ENCODE data around the gene PCNA. TPM values are rescaled to one million over a fixed set of nuclear protein-coding genes. Genes with fewer than 3 reads are reported as not detected.
"Not testable (repeated sequence)": the region's sequence is repeated elsewhere in the genome, so short reads cannot be mapped to it uniquely, and the experiment has no call there.

The PCNA gene
- total RNA-seq, 1 experiment from 2014 or later = 397 TPM

DNA sequence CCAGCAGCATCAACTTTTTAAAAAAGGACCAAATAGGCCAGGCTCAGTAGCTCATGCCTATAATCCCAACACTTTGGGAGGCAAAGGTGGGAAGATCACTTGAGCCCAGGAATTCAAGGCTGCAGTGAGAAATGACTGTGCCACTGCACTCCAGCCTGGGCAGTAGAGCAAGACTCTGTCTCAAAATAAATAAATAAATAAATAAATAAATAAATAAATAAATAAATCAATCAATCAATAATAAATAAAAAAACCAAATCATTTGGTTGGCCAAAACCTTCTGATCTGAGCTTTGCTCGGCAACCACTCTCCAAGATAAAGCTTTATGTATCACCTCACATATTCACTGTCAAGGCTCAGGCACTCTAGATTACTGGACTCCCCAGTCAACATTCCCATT, 20.7 kb downstream of the PCNA start:
- not testable (repeated sequence) for DNase-seq (ENCODE audit: low read depth)

DNA sequence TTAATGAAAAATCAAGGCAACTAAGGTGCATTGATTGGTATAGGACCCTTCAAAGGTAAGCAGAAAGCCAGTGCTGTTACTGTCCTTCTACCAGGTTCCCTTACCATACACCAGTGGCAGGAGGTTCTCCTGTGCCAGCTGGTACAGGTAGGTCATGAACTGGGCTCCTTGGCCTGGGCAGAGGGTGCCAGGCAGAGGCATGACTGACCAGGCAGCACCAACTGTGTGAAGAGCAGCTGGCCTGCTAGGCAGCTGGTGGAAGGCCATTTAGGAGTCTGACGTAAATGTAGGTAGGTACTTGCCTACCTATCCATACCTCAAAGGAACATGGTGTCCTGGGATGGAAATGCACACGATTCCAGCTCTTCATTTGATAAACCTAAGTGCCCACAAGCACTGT, 23.3 kb downstream of the PCNA start:
- no peak for DNase-seq (ENCODE audit: low read depth)

DNA sequence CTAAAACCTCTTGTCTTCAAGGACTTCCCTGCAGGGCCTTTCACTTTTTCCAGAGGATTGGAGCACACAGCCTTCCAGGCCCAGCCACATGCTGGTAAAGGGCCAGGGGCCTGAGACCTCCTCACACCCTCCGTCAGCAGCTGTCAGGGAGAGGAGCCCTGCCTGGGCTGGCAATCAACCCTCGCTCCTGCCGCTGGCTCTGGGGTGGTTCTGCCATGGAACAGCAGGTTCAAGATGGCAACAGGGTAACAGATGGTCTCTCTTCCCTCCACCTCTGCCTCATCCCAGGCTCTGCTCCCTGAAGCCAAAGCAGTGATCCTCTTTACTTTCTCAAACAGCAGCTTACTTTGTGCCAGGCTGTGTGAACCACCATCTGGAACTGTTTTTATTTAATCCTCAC, 23.8 kb downstream of the PCNA start:
- no peak for DNase-seq (ENCODE audit: low read depth)

DNA sequence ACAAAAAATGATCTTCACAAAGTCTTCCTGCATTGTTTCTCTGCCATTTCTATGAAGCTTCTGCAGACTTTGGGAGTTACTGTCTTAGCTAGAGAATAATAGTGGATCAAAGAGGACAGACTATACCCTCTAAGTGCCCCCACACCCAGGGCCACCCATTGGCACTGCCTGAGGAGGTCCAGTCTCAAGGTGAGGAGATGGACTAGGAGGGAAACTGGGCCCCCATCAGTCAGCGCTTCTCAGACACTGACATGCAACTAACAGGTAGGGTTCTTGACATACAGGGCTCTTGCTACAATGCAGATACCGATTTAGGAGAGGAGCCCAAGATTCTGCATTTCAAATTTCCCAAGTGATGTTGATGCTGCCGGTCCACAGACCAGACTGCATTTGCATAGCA, 24.3 kb downstream of the PCNA start:
- DNase-seq (ENCODE audit: low read depth) = no peak

DNA sequence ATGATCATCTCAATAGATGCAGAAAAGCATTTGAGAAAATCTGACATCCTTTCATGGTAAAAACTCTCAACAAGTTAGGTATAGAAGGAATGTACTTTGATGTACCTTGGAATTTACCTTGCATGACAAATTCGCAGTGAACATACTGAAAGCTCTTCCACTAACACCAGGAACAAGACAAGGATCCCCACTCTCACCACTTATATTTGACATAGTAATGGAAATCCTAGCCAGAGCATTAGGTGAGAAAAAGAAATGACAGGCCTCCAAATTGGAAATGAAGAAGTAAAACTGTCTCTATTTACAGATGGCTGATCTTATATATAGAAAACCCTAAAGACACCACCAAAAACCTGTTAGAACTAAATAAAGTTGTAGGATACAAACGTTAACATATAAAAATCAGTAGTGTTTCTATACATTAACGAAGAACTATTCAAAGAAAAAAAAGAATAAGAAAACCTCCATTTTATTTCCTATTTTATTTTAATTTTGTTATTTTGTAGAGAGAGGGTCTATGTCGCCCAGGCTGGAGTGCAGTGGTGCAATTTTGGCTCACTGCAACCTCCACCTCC, 26.9 kb downstream of the PCNA start:
- DNase-seq (ENCODE audit: low read depth) = no peak

DNA sequence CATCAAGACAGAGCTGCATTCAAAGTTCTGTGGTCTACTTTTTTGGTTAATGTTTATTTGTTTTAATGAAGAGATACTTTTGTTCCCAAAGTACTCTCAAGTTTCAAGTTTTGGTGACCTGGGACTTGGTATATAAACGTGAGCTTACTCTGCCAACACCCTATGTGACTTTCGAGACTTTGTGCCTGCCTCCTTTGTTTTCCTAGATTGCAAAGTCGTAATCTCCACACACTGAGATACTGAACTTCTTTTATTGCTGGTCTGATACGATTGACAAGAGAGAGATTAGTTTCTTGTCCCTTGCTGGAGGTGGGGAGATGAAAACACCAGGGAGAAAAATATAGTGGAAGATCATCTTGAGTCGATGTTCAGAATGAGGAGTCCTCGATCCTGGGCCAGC, 27.9 kb downstream of the PCNA start:
- DNase-seq (ENCODE audit: low read depth) = no peak

GRCh38 chr20:5090191-5090590, 29.6 kb downstream of the PCNA start:
- no peak for DNase-seq (ENCODE audit: low read depth)

- no peak for DNase-seq (ENCODE audit: low read depth)
Measured at GRCh38 chr20:5088688-5089087, 31.1 kb downstream of the PCNA start.

GRCh38 chr20:5085380-5085779, 34.4 kb downstream of the PCNA start:
- DNase-seq (ENCODE audit: low read depth) = no peak

DNA sequence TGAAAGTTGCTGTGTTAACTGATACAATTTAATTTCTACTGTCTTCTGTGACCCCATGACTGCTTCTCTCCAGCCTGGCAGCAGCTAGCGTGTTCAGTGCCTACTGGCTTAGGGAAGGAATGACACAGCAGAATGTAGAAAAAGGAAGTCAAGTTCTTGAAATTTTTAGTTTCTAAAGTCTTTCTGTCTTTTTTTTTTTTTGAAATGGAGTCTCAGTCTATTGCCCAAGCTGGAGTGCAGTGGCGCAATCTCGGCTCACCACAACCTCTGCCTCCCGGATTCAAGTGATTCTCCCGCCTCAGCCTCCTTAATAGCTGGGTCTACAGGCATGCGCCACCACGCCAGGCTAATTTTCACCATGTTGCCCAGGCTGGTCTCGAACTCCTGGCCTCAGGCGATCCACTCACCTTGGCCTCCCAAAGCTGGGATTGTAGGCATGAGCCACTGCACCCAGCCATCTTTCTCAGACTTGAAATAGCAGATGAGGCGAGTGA, 39.3 kb downstream of the PCNA start:
- peak; percentile 50 for DNase-seq (ENCODE audit: low read depth)

DNA sequence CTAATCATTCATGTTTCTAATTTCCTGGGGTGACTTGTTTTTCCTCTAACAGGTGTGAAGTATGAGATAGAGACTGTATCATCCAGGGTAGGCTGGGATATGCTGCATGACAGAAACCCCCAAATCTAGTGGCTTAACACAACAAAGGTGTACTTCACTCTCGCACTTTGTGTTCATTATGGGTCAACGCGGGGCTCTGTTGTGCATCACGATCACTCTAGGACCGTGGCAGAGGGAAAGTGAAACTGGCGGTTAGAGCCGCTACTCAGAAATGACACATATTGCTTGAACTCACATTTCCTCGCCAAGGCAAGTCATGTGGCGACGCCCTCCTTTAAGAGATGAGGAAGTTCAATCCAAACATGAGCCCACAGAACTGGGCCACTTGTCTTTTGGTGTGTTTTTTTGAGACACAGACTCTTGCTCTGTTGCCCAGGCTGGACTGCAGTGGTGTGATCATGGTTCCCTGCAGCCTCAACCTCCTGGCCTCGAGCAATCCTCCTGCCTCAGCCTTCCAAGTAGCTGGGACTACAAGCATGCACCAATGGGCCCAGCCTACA, 41.3 kb downstream of the PCNA start:
- DNase-seq (ENCODE audit: low read depth) = no peak

DNA sequence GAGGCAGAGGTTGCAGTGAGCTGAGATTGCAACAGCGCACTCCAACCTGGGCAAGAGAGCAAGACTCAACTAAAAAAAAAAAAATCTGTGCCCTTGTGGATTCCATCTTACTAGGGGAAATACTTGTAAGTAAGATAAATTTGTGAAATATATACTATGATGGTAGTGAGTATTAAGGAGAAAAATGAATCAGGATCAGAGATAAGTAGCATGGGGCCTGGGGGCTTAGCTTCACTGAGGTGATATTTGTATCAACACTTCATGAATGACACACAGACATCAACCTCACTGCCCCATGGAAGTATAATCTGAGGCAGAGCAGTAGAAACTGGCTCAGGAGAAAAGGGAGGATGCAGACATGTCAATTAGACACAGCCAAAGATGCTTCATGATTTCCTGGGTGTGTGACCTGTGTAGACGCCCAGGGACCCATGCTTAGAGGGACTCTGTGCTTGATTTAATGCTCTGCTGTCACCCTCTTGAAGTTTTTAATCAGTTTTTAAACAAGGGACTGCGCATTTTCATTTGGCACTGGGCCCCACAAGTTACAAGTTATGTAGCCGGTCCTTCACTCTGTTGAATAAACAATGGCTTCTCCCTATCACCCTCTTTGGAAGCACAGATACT, 41.9 kb downstream of the PCNA start:
- no peak for DNase-seq (ENCODE audit: low read depth)

GRCh38 chr20:5076913-5077312, 42.8 kb downstream of the PCNA start:
- DNase-seq (ENCODE audit: low read depth) = not testable (repeated sequence)

GRCh38 chr20:5074232-5074674, 45.5 kb downstream of the PCNA start:
- no peak for DNase-seq (ENCODE audit: low read depth)

- no peak for DNase-seq (ENCODE audit: low read depth)
Measured at GRCh38 chr20:5073660-5074231, 46.0 kb downstream of the PCNA start.

DNA sequence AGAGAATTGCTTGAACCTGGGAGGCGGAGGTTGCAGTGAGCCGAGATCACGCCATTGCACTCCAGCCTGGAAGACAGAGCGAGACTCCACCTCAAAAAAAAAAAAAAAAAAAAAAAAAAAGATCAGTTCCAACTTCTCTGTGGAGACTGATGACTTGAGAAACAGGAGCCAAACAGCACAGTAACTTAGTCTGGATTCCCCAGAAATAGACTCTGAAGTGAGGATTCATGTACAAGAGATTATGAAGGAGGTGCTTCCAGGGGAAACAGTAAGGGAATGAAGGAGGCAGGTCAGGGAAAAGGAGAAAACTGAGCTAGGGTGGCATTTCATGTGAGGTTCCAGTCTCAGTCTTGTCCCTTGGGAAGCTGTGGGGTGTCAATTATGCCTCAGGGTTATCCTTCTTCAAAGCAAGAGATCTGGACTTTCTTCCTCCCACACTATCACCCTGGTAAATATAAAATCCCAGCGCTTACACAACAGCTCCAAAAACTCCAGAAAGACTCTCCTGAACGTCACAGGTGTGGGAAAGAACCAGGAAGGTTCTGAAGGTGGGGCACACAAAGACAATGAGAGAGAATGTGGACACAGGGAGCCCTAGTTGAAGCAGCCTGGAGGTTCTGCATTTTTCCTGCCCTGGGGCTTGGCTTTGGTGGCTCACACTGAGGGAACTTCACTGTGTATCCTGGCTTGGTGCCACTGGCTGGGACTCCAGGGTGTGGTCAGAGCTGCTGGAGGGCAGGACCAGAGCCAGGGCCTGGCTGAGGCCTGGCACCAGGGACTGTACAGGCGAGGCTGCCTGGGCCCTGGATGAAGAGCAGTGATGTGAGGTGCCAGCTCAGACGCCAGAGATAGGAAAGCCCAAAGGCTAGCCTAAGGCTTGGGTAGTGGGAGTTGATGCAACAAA, 46.8 kb downstream of the PCNA start:
- DNase-seq (ENCODE audit: low read depth) = peak; percentile 66

- not testable (repeated sequence) for DNase-seq (ENCODE audit: low read depth)
Measured at GRCh38 chr20:5071942-5072341, 47.8 kb downstream of the PCNA start.

DNA sequence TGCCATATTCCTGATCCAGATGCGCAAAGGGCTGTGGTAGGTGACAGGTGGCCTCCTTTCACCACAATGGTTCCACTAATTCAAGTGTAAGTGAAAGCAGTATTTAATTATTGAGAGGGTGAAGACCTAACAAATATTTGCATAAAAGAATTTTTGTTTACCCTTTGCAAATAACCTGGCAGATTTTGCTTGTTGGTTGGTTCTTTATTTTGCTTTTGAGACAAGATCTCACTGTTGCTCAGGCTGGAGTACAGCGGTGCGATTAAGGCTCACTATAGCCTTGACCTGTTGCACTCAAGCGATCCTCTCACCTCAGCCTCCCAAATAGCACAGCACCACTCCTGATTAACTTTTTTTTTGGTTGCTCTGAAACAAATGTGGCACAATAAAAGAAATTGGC, 49.2 kb downstream of the PCNA start:
- DNase-seq (ENCODE audit: low read depth) = no peak

DNA sequence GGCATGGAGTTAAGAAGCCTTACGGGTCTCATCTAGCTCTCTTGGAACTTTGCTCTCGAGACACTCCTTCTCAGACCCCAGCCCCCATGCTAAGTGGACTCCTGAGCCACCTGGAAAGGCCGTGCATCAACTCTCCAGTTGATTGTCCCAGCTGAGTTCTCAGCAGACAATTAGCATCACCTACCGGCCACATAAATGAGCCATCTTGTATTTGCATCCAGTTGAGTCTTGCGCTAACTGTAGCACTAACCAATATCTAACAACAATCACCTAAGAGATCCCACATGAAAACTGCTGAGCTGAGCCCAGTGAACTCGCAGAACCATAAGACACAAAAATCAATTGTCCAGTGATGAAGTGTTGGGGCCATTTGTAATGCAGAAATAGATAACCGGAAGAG, 49.7 kb downstream of the PCNA start:
- DNase-seq (ENCODE audit: low read depth) = no peak

DNA sequence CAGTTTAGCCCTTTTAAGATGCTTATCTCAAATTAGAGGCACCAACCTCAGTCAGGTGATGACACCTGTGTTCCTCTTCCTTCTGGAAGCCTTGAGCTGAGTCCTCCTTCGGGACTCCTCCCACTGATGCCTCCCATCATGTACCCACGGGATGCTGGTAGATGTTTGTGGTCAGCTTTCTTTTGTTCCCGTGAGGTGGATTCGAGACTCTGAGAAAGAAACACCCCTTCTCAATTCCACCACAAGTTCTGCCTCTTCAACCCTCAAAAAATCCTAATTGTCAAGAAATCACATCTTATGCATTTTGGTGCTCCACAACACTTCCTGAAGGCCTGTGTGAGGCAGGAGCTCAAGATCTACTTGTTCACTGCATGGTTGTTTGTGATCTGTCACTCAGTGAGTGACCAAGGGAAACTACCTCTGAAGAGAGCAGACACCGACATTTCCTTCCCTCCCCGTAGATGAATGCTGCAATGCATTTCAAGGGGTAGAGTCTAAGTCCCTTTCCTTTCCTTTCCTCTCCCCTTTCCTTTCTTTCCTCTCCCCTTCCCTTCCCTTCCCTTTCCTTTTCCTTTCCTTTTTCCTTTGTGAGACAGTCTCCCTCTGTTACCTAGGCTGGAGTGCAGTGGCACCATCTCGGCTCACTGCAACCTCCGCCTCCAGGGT, 50.5 kb downstream of the PCNA start:
- DNase-seq (ENCODE audit: low read depth) = no peak
